Mesothelial cell of epicardium (in vitro differentiated cells): ENCODE data around the gene ARHGEF19. TPM values are rescaled to one million over a fixed set of nuclear protein-coding genes. Genes with fewer than 3 reads are reported as not detected.

Experiments
- DNase-seq, 2 experiments: peaks; one replicate each; pipeline ENCODE4 v3.0.0; 2021; ENCODE audit warnings: low spot score in 2 of 2; ENCODE audit not compliant: unreplicated experiment in 2 of 2
- H3K27ac Mint-ChIP-seq: 2 replicates; pipeline ENCODE4 v1.8.0; 2021; ENCODE audit warnings: mixed read lengths
- H3K27me3 Mint-ChIP-seq: 2 replicates; pipeline ENCODE4 v1.8.0; 2021; ENCODE audit warnings: low read depth, mixed read lengths
- H3K36me3 Mint-ChIP-seq: 2 replicates; pipeline ENCODE4 v1.8.0; 2021; ENCODE audit warnings: mixed read lengths
- H3K4me1 Mint-ChIP-seq: 2 replicates; pipeline ENCODE4 v1.8.0; 2021; ENCODE audit warnings: mixed read lengths
- H3K4me3 Mint-ChIP-seq: 2 replicates; pipeline ENCODE4 v1.8.0; 2021; ENCODE audit warnings: mild to moderate bottlenecking, moderate library complexity, mixed read lengths
- H3K9me3 Mint-ChIP-seq: 2 replicates; pipeline ENCODE4 v1.8.0; 2021; ENCODE audit warnings: mixed read lengths
- total RNA-seq: library from RNA; stranded (reverse); gene quantifications from 3 replicates; pipeline ENCODE4 v1.2.1, GENCODE V29; 2021
- TF ChIP-seq, protein P1 (sequence below): fragments of 200-600 bp; sonication (generic); IDR thresholded peaks from one replicate; pipeline ENCODE4 v1.5.0; 2021; ENCODE audit warnings: antibody characterized with exemption; ENCODE audit not compliant: unreplicated experiment

ARHGEF19 gene
- total RNA-seq, 1 donor from 2014 or later: 86.6 TPM

DNA sequence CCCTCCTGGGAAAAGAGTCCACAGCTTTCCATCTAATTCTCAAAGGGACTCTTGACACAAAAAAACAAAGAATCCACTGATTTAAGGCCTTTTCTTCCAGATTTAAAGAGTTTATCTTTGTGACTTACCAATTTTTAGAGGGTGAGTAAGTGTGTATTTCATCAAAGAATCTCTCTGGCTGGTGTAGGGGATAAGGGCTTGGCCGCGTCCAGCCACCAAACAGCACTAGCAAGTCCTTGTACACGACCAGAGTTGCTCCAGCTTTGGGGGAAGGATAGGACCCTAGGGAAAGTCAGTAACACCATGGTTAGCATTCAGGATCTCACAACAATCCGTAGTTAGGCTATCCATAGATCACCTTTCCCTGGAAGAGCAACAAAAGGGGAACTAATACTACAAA is 44.0 kb upstream of the ARHGEF19 start:
- H3K27me3 Mint-ChIP-seq: no peaks in the 10 kb centered on the region
- H3K36me3 Mint-ChIP-seq: peaks cover 11% of the 10 kb centered on the region
- H3K4me1 Mint-ChIP-seq: peaks cover 2% of the 10 kb centered on the region
- TF ChIP-seq, protein P1, sequence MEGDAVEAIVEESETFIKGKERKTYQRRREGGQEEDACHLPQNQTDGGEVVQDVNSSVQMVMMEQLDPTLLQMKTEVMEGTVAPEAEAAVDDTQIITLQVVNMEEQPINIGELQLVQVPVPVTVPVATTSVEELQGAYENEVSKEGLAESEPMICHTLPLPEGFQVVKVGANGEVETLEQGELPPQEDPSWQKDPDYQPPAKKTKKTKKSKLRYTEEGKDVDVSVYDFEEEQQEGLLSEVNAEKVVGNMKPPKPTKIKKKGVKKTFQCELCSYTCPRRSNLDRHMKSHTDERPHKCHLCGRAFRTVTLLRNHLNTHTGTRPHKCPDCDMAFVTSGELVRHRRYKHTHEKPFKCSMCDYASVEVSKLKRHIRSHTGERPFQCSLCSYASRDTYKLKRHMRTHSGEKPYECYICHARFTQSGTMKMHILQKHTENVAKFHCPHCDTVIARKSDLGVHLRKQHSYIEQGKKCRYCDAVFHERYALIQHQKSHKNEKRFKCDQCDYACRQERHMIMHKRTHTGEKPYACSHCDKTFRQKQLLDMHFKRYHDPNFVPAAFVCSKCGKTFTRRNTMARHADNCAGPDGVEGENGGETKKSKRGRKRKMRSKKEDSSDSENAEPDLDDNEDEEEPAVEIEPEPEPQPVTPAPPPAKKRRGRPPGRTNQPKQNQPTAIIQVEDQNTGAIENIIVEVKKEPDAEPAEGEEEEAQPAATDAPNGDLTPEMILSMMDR: no peak
- no peak overlapping the region for H3K4me3 Mint-ChIP-seq
- H3K27ac Mint-ChIP-seq: no peak overlapping the region
- DNase-seq: no peak
- H3K9me3 Mint-ChIP-seq: no peaks in the 10 kb centered on the region

- Mint-ChIP-seq H3K4me3 (no peak overlapping the region), H3K9me3 (no peaks in the 10 kb centered on the region), H3K27ac (no peak overlapping the region), H3K36me3 (peaks cover 7% of the 10 kb centered on the region), H3K27me3 (no peaks in the 10 kb centered on the region), H3K4me1 (peaks cover 9% of the 10 kb centered on the region)
- TF ChIP-seq, protein P1: no peak
- no peak for DNase-seq
Measured at GRCh38 chr1:16254263-16254928, 41.9 kb upstream of the ARHGEF19 start.

DNA sequence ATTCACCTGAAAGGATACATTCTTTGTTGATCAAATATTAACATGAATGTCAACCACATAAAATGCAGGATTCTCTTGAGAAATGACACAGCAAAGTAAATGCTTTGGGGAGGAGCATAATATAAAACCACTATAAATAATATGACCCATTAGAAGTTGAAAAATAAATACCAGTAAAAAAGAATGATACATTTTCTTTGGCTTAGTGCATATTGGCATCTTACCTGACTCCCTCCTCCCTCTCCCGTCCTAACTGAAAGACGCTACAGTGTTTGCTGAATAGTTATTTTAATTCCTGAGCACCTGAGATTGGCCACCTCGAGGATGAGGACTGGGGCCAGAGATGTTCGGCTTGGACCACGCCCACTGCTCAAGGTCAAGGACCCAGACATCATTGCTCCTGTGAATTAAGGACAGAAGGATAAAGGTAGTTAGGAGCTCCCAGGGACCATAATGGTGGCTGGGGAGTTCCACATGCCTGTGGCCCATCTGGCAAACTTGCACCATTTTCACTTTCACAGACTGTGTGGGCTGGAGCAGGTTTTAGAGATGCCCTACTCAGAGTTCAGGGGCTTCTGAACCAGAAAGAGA is 41.0 kb upstream of the ARHGEF19 start:
- Mint-ChIP-seq H3K36me3 (peaks cover 7% of the 10 kb centered on the region), H3K9me3 (no peaks in the 10 kb centered on the region), H3K27me3 (no peaks in the 10 kb centered on the region), H3K4me3 (no peak overlapping the region), H3K27ac (no peak overlapping the region), H3K4me1 (peaks cover 18% of the 10 kb centered on the region)
- TF ChIP-seq, protein P1: no peak
- DNase-seq: no peak

DNA sequence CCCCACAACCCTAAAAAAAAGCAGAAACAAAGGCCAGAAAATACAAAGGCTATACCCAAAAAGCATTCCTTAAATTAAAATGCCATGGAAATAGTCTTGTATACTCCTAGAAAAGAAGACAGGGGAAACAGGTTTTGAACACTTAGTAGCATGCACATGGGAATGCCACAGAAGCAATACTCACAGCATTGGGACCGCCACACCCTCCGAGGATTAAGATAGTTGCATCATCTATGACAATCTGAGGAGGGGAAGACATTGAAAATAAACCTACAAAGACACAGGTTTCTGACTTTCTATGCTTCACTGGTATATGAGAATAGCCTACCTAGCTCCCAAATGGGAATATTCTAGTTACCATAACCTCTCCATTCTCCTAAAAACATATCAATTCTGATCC is 40.5 kb upstream of the ARHGEF19 start:
- Mint-ChIP-seq H3K36me3 (peaks cover 7% of the 10 kb centered on the region), H3K4me3 (no peak overlapping the region), H3K27ac (no peak overlapping the region), H3K9me3 (no peaks in the 10 kb centered on the region), H3K27me3 (no peaks in the 10 kb centered on the region), H3K4me1 (peaks cover 23% of the 10 kb centered on the region)
- DNase-seq: no peak
- TF ChIP-seq, protein P1: no peak

GRCh38 chr1:16251381-16251780 is 38.9 kb upstream of the ARHGEF19 start:
- H3K9me3 Mint-ChIP-seq: no peaks in the 10 kb centered on the region
- H3K27me3 Mint-ChIP-seq: no peaks in the 10 kb centered on the region
- H3K4me3 Mint-ChIP-seq: no peak overlapping the region
- H3K36me3 Mint-ChIP-seq: peaks cover 16% of the 10 kb centered on the region
- no peak for DNase-seq
- peaks cover 26% of the 10 kb centered on the region for H3K4me1 Mint-ChIP-seq
- TF ChIP-seq, protein P1: no peak
- H3K27ac Mint-ChIP-seq: no peak overlapping the region
